Measurements from ENCODE around the gene MISP. TPM values are rescaled to one million over a fixed set of nuclear protein-coding genes. Genes with fewer than 3 reads are reported as not detected.
A peak's percentile ranks its signal among the peaks of the same experiment; 100 is the strongest.

The MISP gene
- total RNA-seq, 1 donor from 2014 or later, result 0.40 TPM

- peak; percentile 91 for ATAC-seq
Measured at GRCh38 chr19:778910-779653, 28.2 kb downstream of the MISP start.

GRCh38 chr19:780935-781334 lies 30.0 kb downstream of the MISP start:
- ATAC-seq, result no peak

- no peak for ATAC-seq
Measured at GRCh38 chr19:781800-782184, 30.9 kb downstream of the MISP start.

- no peak for ATAC-seq
Measured at GRCh38 chr19:782185-782877, 31.4 kb downstream of the MISP start.

GRCh38 chr19:782878-783668 lies 32.2 kb downstream of the MISP start:
- no peak for ATAC-seq

- no peak for ATAC-seq
Measured at GRCh38 chr19:784541-784940, 33.6 kb downstream of the MISP start.

- ATAC-seq, result no peak
Measured at GRCh38 chr19:787536-787935, 36.6 kb downstream of the MISP start.

GRCh38 chr19:788686-788982 lies 37.7 kb downstream of the MISP start:
- ATAC-seq, result peak; percentile 11

GRCh38 chr19:788983-789700 lies 38.2 kb downstream of the MISP start:
- ATAC-seq, result peak; percentile 16

- no peak for ATAC-seq
Measured at GRCh38 chr19:789701-790060, 38.8 kb downstream of the MISP start.

- no peak for ATAC-seq
Measured at GRCh38 chr19:791007-791566, 40.2 kb downstream of the MISP start.

GRCh38 chr19:791567-792305 lies 40.8 kb downstream of the MISP start:
- no peak for ATAC-seq

GRCh38 chr19:792306-792885 lies 41.5 kb downstream of the MISP start:
- no peak for ATAC-seq

- ATAC-seq, result no peak
Measured at GRCh38 chr19:793806-794205, 42.9 kb downstream of the MISP start.

- ATAC-seq, result no peak
Measured at GRCh38 chr19:795073-795611, 44.2 kb downstream of the MISP start.

- no peak for ATAC-seq
Measured at GRCh38 chr19:795691-796581, 45.0 kb downstream of the MISP start.

- peak; percentile 88 for ATAC-seq
Measured at GRCh38 chr19:796692-797527, 46.0 kb downstream of the MISP start, which contains the start of gene PTBP1. PTBP1 (plus strand) TSS chr19:797452; CDS start chr19:797498, 46 bp downstream.

GRCh38 chr19:797528-798414 lies 46.9 kb downstream of the MISP start:
- ATAC-seq, result peak; percentile 53
